GM12878 (cell line): Measurements from ENCODE around the gene TNFSF11. TPM values are rescaled to one million over a fixed set of nuclear protein-coding genes. Genes with fewer than 3 reads are reported as not detected.

Experiments
- E4F1 ChIP-seq: fragments of 450-650 bp; IDR thresholded peaks from 2 replicates; pipeline ENCODE4 v1.6.1; 2018; ENCODE audit warnings: borderline replicate concordance, mild to moderate bottlenecking; ENCODE audit not compliant: partially characterized antibody
- FOXM1 ChIP-seq: IDR thresholded peaks from 2 replicates; pipeline ENCODE4 v1.6.1; 2012; ENCODE audit warnings: low read depth, mild to moderate bottlenecking, inconsistent platforms, low read length, moderate library complexity
- MEF2A ChIP-seq: IDR thresholded peaks from 2 replicates; pipeline ENCODE4 v1.6.1; 2011; ENCODE audit warnings: low read depth, mild to moderate bottlenecking, low read length, moderate library complexity; ENCODE audit not compliant: insufficient read depth
- PRDM15 ChIP-seq: fragments of 450-650 bp; formaldehyde crosslinking; IDR thresholded peaks from 2 replicates; pipeline ENCODE4 v1.4.0; 2020; ENCODE audit warnings: mild to moderate bottlenecking, moderate library complexity
- polyA plus RNA-seq, 11 experiments: library from polyadenylated mRNA; depleted of rRNA in 4 of 11; unstranded in 6 of 11; stranded (reverse) in 5 of 11; fragments of >200 nt; fragmentation: Nextera tagmentation in 4 of 11; fragmentation: Illumina TruSeq in 1 of 11; extraction: Ambion mirVana in 4 of 11; extraction: Trizol in 1 of 11; gene quantifications; 1 replicate in 1 of 11; 2 replicates in 10 of 11; pipeline versions ENCODE4 v1.2.1 to v1.2.3, GENCODE V29; 2011 to 2016; ENCODE audit warnings: inconsistent platforms in 2 of 11, missing spikeins in 2 of 11, low read depth in 1 of 11
- total RNA-seq, 4 experiments: library from RNA; depleted of rRNA in 3 of 4; stranded (reverse); fragments of >200 nt in 3 of 4; fragmentation: Illumina TruSeq in 1 of 4; extraction: Trizol in 1 of 4; gene quantifications; 2 replicates each; pipeline versions ENCODE4 v1.2.1 to v1.2.3, GENCODE V29; 2013 to 2021

Gene TNFSF11
- total and polyA plus RNA-seq, 10 of the 15 experiments (the other 5 are each of a cell fraction or from before 2014, with no cell fraction given) = 0.86 to 14.8 (median 10.0) TPM

DNA sequence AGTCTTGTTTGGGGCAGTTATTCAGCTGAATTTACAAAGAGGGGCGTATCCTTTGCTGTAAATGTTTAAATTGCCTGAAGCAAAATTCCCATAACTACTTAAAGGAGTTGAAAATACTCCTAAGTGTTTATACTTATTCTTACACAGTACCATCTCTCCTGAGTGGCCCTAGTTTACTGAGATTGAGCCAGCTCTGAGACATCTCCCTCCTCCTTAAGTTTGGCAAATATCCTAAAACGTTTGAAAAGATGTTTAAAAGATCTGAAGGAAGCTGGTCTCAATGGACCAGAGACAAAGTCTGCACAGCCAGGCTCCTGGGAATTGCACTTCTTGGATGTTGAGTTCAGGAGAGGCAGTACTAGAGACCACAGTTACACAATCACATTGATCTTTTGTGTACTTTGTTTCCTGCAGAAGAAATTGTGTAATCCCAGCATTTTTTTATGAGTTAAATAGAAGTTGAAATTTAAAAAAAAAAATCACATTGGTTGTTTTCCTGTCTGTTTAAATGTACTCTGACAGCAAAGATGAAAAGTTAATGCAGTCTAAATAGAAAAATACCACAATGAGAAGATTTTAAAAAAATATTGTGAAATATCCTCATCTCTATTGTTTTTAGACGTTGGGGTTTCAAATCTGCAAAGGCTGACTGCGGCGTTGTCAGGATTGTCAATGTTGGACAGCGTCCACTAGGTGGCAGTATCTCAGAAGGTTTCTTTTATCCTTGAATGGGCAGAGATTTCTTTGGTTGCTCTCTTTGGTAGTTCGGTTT is 20.7 kb downstream of the TNFSF11 start (continued):
- no peak for TF ChIP-seq PRDM15 (CRISPR knock-in tag)
- 0 out of 2 replicates have a peak, but pooled peaks have one; percentile 23 for TF ChIP-seq MEF2A
- TF ChIP-seq E4F1 = no peak
- TF ChIP-seq FOXM1 = 0 out of 2 replicates have a peak, but pooled peaks have one; percentile 19
